PC-9 (cell line): ENCODE results near the gene CPED1. TPM values are rescaled to one million over a fixed set of nuclear protein-coding genes. Genes with fewer than 3 reads are reported as not detected.
A peak's percentile ranks its signal among the peaks of the same experiment; 100 is the strongest.

Experiments
- BruUV-seq: library from RNA; stranded (reverse); fragments of 400-500 nt; replicated peaks from 2 replicates; lab custom pipeline; 2021; lab: Mats Ljungman, UMichigan
- CTCF ChIA-PET: fragments of 300-600 bp; sonication (Branson Sonifier 250); formaldehyde crosslinking; loops from one replicate; lab custom pipeline; 2022; ENCODE audit warnings: antibody characterized with exemption; lab: Charles Lee
- POLR2A ChIA-PET: fragments of 300-600 bp; sonication (Branson Sonifier 250); formaldehyde crosslinking; loops from one replicate; lab custom pipeline; 2022; ENCODE audit warnings: antibody characterized with exemption; ENCODE audit not compliant: unreplicated experiment; lab: Charles Lee
- DNase-seq, 2 experiments: peaks; one replicate each; pipeline versions ENCODE4 v3.0.0 to v3.0.0-alpha.2; 2015 to 2022; ENCODE audit warnings: mixed read lengths in 1 of 2
- H2AFZ ChIP-seq: fragments of 200-600 bp; sonication (generic); 2 replicates; pipeline ENCODE4 v1.8.1; 2017; ENCODE audit warnings: antibody characterized with exemption
- H3F3A ChIP-seq: fragments of 200-600 bp; sonication (generic); 2 replicates; pipeline ENCODE4 v1.8.1; 2017; ENCODE audit warnings: antibody characterized with exemption, mild to moderate bottlenecking, low read depth; ENCODE audit not compliant: insufficient read depth
- H3K27ac ChIP-seq: fragments of 200-600 bp; sonication (generic); 2 replicates; pipeline ENCODE4 v1.6.1; 2016; ENCODE audit warnings: mixed run types
- H3K27me3 ChIP-seq: fragments of 200-600 bp; sonication (generic); 2 replicates; pipeline ENCODE4 v1.6.1; 2016; ENCODE audit warnings: low read depth, mixed run types; ENCODE audit not compliant: insufficient read depth
- H3K36me3 ChIP-seq: fragments of 200-600 bp; sonication (generic); 2 replicates; pipeline ENCODE4 v1.6.1; 2016; ENCODE audit warnings: low read depth, mixed run types
- H3K4me1 ChIP-seq: fragments of 200-600 bp; sonication (generic); replicated peaks from 2 replicates; pipeline ENCODE4 v1.6.1; 2016; ENCODE audit warnings: mixed run types; ENCODE audit not compliant: insufficient read depth
- H3K4me2 ChIP-seq: fragments of 200-600 bp; sonication (generic); 2 replicates; pipeline ENCODE4 v1.6.1; 2017; ENCODE audit warnings: mixed run types
- H3K4me3 ChIP-seq: fragments of 200-600 bp; sonication (generic); 2 replicates; pipeline ENCODE4 v1.6.1; 2016; ENCODE audit warnings: mixed run types
- H3K79me2 ChIP-seq: fragments of 200-600 bp; sonication (generic); 2 replicates; pipeline ENCODE4 v1.6.1; 2017; ENCODE audit warnings: low read depth, mixed run types
- H3K9me2 ChIP-seq: fragments of 200-600 bp; sonication (generic); 2 replicates; pipeline ENCODE4 v1.8.1; 2017; ENCODE audit warnings: mild to moderate bottlenecking; ENCODE audit not compliant: insufficient read depth
- H3K9me3 ChIP-seq: fragments of 200-600 bp; sonication (generic); 2 replicates; pipeline ENCODE4 v1.8.1; 2016; ENCODE audit warnings: low read depth; ENCODE audit not compliant: insufficient read depth
- H4K20me1 ChIP-seq: fragments of 200-600 bp; sonication (generic); 2 replicates; pipeline ENCODE4 v1.8.1; 2017; ENCODE audit not compliant: insufficient read depth
- CTCF ChIP-seq: fragments of 200-600 bp; sonication (generic); conservative IDR thresholded peaks from 2 replicates; pipeline ENCODE4 v1.6.1; 2017; ENCODE audit warnings: mixed run types, antibody characterized with exemption, mild to moderate bottlenecking, moderate library complexity
- EZH2 ChIP-seq: fragments of 200-600 bp; sonication (generic); IDR thresholded peaks from 2 replicates; pipeline ENCODE4 v1.8.0; 2017; ENCODE audit warnings: antibody characterized with exemption, low read depth
- intact Hi-C: fragments of 100-400 bp; cut with micrococcal nuclease; formaldehyde crosslinking; loops from one replicate; pipeline ENCODE4 v1.10.0; 2022; ENCODE audit not compliant: unreplicated experiment
- total RNA-seq: library from RNA; stranded (reverse); gene quantifications from 2 replicates; pipeline ENCODE4 v1.2.3, GENCODE V29; 2021

CPED1 gene
- total RNA-seq, 1 experiment from 2014 or later, result 2.4 TPM

GRCh38 chr7:121006711-121007315 is 18.3 kb downstream of the CPED1 start:
- intact Hi-C loops, result no loop called here
- H3K27me3 ChIP-seq, result no peaks in the 10 kb centered on the region
- H3K36me3 ChIP-seq, result no peaks in the 10 kb centered on the region
- no peak overlapping the region for H3K4me2 ChIP-seq
- no peak overlapping the region for H3K27ac ChIP-seq
- POLR2A ChIA-PET, result no interaction called here
- no peak for DNase-seq
- H3K79me2 ChIP-seq, result no peaks in the 10 kb centered on the region
- H3K9me3 ChIP-seq, result no peaks in the 10 kb centered on the region; the same call in 1 of the 2 replicates
- H3K4me1 ChIP-seq, result no peaks in the 10 kb centered on the region
- CTCF ChIA-PET, result interaction anchor here (0.6 to 0.7 kb wide), 2 partner anchors 149 to 768 kb away, joined by 6 to 8 read pairs; partner anchors contain the start of gene TSPAN12
- H3F3A ChIP-seq, result no peaks in the 10 kb centered on the region
- no peaks in the 10 kb centered on the region for H3K9me2 ChIP-seq
- H3K4me3 ChIP-seq, result no peak overlapping the region
- TF ChIP-seq CTCF (no peak), EZH2 (no peak)
- BruUV-seq, result no TSS peak
- H4K20me1 ChIP-seq, result no peaks in the 10 kb centered on the region
- H2AFZ ChIP-seq, result no peak overlapping the region; the same call in 1 of the 2 replicates

- Histone ChIP-seq H4K20me1 (no peaks in the 10 kb centered on the region), H3K79me2 (no peaks in the 10 kb centered on the region), H3K27me3 (no peaks in the 10 kb centered on the region), H3K27ac (no peak overlapping the region), H3K36me3 (no peaks in the 10 kb centered on the region), H3F3A (no peaks in the 10 kb centered on the region), H3K4me3 (no peak overlapping the region), H2AFZ (0 out of 2 replicates have a peak overlapping the region, but pooled peaks have one; percentile 22), H3K4me1 (peaks cover 5% of the 10 kb centered on the region; the same call in 1 of the 2 replicates), H3K4me2 (no peak overlapping the region), H3K9me3 (no peaks in the 10 kb centered on the region), H3K9me2 (no peaks in the 10 kb centered on the region)
- POLR2A ChIA-PET, result interaction anchor here (0.7 kb wide), 1 partner anchor 9 kb away, joined by 4 read pairs; no protein-coding TSS in a partner anchor
- CTCF ChIA-PET, result no interaction called here
- TF ChIP-seq EZH2 (no peak), CTCF (no peak)
- no TSS peak for BruUV-seq
- no peak for DNase-seq
- intact Hi-C loops, result no loop called here
These were observed 20.3 kb downstream of the CPED1 start for GRCh38 chr7:121008816-121009215.

GRCh38 chr7:121011401-121011800 is 22.9 kb downstream of the CPED1 start:
- DNase-seq, result no peak
- CTCF ChIA-PET, result interaction anchor here (0.6 kb wide), 1 partner anchor 26 kb away, joined by 3 read pairs; no protein-coding TSS in a partner anchor
- Histone ChIP-seq H3K27ac (no peak overlapping the region), H2AFZ (no peak overlapping the region), H3K4me2 (no peak overlapping the region), H3F3A (no peaks in the 10 kb centered on the region), H3K9me3 (no peaks in the 10 kb centered on the region), H3K27me3 (no peaks in the 10 kb centered on the region), H3K9me2 (no peaks in the 10 kb centered on the region), H3K79me2 (no peaks in the 10 kb centered on the region), H4K20me1 (no peaks in the 10 kb centered on the region), H3K4me3 (no peak overlapping the region), H3K36me3 (no peaks in the 10 kb centered on the region), H3K4me1 (peaks cover 5% of the 10 kb centered on the region; the same call in 1 of the 2 replicates)
- BruUV-seq, result no TSS peak
- intact Hi-C loops, result no loop called here
- POLR2A ChIA-PET, result no interaction called here
- TF ChIP-seq CTCF, result no peak
- no peak for TF ChIP-seq EZH2
